K562 (cell line): ENCODE data around the gene TNP1. TPM values are rescaled to one million over a fixed set of nuclear protein-coding genes. Genes with fewer than 3 reads are reported as not detected.

Source experiments
- ARNT ChIP-seq, 2 experiments: fragments of 450-650 bp; IDR thresholded peaks; 2 replicates each; pipeline ENCODE4 v1.6.1; 2016; ENCODE audit warnings: mild to moderate bottlenecking in 1 of 2
- HDAC8 ChIP-seq: fragments of 450-650 bp; IDR thresholded peaks from 2 replicates; pipeline ENCODE4 v1.6.1; 2016; ENCODE audit warnings: mild to moderate bottlenecking, missing genetic modification characterization, moderate library complexity, missing compliant biosample characterization
- JUNB ChIP-seq: fragments of 450-650 bp; formaldehyde crosslinking; conservative IDR thresholded peaks from 2 replicates; pipeline ENCODE4 v1.4.0; 2020; ENCODE audit warnings: mild to moderate bottlenecking
- NR3C1 ChIP-seq: sonication (generic); formaldehyde crosslinking; IDR thresholded peaks from 2 replicates; pipeline ENCODE4 v1.8.1; 2022; ENCODE audit warnings: missing genetic modification reagents
- PHTF2 ChIP-seq: fragments of 250-450 bp; sonication (Bioruptor Pico); IDR thresholded peaks from 2 replicates; pipeline ENCODE4 v1.5.0; 2021; ENCODE audit warnings: mild to moderate bottlenecking
- SRF ChIP-seq, 2 experiments: fragments of 250-450, 450-650 bp in 1 of 2; sonication (Bioruptor Pico) in 1 of 2; sonication (generic) in 1 of 2; formaldehyde crosslinking; IDR thresholded peaks; 2 replicates each; pipeline versions ENCODE4 v1.5.0 to v1.5.1; 2020 to 2022; ENCODE audit warnings: mild to moderate bottlenecking in 1 of 2, missing genetic modification reagents in 1 of 2
- STAT5A ChIP-seq: IDR thresholded peaks from 2 replicates; pipeline ENCODE4 v1.6.1; 2012; ENCODE audit warnings: low read length, inconsistent platforms, borderline replicate concordance
- TAF9B ChIP-seq: fragments of 450-650 bp; IDR thresholded peaks from 2 replicates; pipeline ENCODE4 v1.6.1; 2018; ENCODE audit warnings: mild to moderate bottlenecking; ENCODE audit not compliant: partially characterized antibody
- ZNF143 ChIP-seq: sonication (generic); formaldehyde crosslinking; IDR thresholded peaks from 2 replicates; pipeline ENCODE4 v1.9.0; 2022; ENCODE audit warnings: mild to moderate bottlenecking, missing genetic modification reagents
- ZNF197 ChIP-seq: fragments of 200-800 bp; sonication (Bioruptor generic); IDR thresholded peaks from 2 replicates; pipeline ENCODE4 v1.6.1; 2016; ENCODE audit warnings: low read depth, missing genetic modification characterization, missing compliant biosample characterization
- ZNF232 ChIP-seq: sonication (generic); formaldehyde crosslinking; IDR thresholded peaks from 2 replicates; pipeline ENCODE4 v1.8.0; 2022; ENCODE audit warnings: mild to moderate bottlenecking, missing genetic modification reagents
- ZNF436 ChIP-seq: fragments of 250-450, 450-650 bp; sonication (Bioruptor Pico); formaldehyde crosslinking; IDR thresholded peaks from 2 replicates; pipeline ENCODE4 v1.7.0; 2020; ENCODE audit warnings: mild to moderate bottlenecking
- polyA plus RNA-seq, 8 experiments: library from polyadenylated mRNA; depleted of rRNA in 4 of 8; stranded (reverse) in 5 of 8; unstranded in 3 of 8; fragments of >200 nt; fragmentation: Nextera tagmentation in 2 of 8; fragmentation: Illumina TruSeq in 1 of 8; extraction: Ambion mirVana in 2 of 8; extraction: Trizol in 1 of 8; gene quantifications; 2 replicates each; pipeline versions ENCODE4 v1.2.1 to v1.2.3, GENCODE V29; 2011 to 2014; ENCODE audit warnings: inconsistent platforms in 1 of 8, missing spikeins in 1 of 8
- total RNA-seq, 7 experiments: library from RNA; depleted of rRNA in 6 of 7; stranded (reverse); fragments of >200 nt in 6 of 7; fragmentation: Illumina TruSeq in 2 of 7; extraction: Trizol in 2 of 7; gene quantifications; 2 replicates each; pipeline versions ENCODE4 v1.2.1 to v1.2.3, GENCODE V29; 2011 to 2021; ENCODE audit warnings: low replicate concordance in 1 of 7
- TF ChIP-seq, protein P1 (sequence below): sonication (generic); formaldehyde crosslinking; IDR thresholded peaks from 2 replicates; pipeline ENCODE4 v1.8.1; 2023; ENCODE audit warnings: mild to moderate bottlenecking, missing genetic modification reagents, moderate library complexity
- TF ChIP-seq, protein P2 (sequence below), 2 experiments: fragments of 150-350 bp in 1 of 2; IDR thresholded peaks; 2 replicates each; pipeline ENCODE4 v1.6.1; 2012 to 2016; ENCODE audit warnings: low read depth in 2 of 2, low read length in 2 of 2, mild to moderate bottlenecking in 1 of 2, moderate library complexity in 1 of 2
- TF ChIP-seq, protein P3 (sequence below), 2 experiments: IDR thresholded peaks in 1 of 2; conservative IDR thresholded peaks in 1 of 2; 2 replicates each; pipeline ENCODE4 v1.6.1; 2016; ENCODE audit warnings: low read depth in 2 of 2, mild to moderate bottlenecking in 1 of 2, missing compliant biosample characterization in 1 of 2, missing genetic modification characterization in 1 of 2, moderate library complexity in 1 of 2
- TF ChIP-seq, protein P4 (sequence below): sonication (generic); formaldehyde crosslinking; IDR thresholded peaks from 2 replicates; pipeline ENCODE4 v1.8.1; 2022; ENCODE audit warnings: missing genetic modification reagents
- TF ChIP-seq, protein P5 (sequence below), 2 experiments: fragments of 250-450 bp in 1 of 2; fragments of 450-650 bp in 1 of 2; sonication (Bioruptor Pico) in 1 of 2; IDR thresholded peaks; 2 replicates each; pipeline versions ENCODE4 v1.6.1 to v1.8.0; 2016 to 2021; ENCODE audit warnings: mild to moderate bottlenecking in 2 of 2, moderate library complexity in 2 of 2, missing compliant biosample characterization in 1 of 2, missing genetic modification characterization in 1 of 2

The TNP1 gene
- total and polyA plus RNA-seq, 9 of the 15 experiments (the other 6 are each of a cell fraction or from before 2014, with no cell fraction given) = not detected

DNA sequence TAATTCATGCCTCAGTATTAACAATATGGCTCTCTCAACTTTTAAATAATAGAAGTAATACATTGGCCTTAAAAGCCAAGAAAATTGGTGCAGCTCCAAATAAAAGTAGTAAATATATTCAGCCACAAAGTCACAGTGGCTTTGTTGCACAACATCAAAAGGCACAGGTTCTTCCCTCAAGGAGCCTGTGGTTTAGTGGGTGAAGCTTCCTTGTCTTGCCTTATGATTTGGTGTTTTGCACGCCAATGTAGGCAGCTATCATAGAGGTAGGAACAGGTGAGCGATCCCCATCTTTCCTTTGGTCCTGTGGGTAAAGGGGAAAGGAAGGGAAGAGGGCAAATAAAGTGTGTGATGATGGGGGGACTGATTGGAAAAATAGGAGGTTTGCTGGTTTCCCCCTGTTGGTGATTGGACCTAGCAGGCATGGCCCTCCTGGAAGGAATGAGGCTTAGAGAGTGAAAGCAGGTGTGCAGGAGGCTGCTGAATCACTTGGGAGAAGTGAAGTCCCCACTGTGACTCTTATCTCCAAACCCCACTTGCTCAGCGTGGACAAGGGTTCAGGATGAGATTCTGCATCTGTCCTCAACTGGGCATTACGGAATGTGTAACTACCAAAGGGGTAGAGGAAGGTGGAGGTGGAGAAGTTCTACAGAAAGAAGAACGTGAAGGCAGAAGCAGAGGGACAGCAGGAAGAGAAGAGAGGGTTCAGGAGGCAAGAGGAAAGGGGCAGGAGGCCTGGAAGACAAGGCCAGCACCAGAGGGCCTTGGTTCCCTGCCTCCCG is 20.1 kb upstream of the TNP1 start (continued):
- TF ChIP-seq, protein P1, sequence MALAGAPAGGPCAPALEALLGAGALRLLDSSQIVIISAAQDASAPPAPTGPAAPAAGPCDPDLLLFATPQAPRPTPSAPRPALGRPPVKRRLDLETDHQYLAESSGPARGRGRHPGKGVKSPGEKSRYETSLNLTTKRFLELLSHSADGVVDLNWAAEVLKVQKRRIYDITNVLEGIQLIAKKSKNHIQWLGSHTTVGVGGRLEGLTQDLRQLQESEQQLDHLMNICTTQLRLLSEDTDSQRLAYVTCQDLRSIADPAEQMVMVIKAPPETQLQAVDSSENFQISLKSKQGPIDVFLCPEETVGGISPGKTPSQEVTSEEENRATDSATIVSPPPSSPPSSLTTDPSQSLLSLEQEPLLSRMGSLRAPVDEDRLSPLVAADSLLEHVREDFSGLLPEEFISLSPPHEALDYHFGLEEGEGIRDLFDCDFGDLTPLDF (CRISPR knock-in tag) = no peak
- TF ChIP-seq, protein P2, sequence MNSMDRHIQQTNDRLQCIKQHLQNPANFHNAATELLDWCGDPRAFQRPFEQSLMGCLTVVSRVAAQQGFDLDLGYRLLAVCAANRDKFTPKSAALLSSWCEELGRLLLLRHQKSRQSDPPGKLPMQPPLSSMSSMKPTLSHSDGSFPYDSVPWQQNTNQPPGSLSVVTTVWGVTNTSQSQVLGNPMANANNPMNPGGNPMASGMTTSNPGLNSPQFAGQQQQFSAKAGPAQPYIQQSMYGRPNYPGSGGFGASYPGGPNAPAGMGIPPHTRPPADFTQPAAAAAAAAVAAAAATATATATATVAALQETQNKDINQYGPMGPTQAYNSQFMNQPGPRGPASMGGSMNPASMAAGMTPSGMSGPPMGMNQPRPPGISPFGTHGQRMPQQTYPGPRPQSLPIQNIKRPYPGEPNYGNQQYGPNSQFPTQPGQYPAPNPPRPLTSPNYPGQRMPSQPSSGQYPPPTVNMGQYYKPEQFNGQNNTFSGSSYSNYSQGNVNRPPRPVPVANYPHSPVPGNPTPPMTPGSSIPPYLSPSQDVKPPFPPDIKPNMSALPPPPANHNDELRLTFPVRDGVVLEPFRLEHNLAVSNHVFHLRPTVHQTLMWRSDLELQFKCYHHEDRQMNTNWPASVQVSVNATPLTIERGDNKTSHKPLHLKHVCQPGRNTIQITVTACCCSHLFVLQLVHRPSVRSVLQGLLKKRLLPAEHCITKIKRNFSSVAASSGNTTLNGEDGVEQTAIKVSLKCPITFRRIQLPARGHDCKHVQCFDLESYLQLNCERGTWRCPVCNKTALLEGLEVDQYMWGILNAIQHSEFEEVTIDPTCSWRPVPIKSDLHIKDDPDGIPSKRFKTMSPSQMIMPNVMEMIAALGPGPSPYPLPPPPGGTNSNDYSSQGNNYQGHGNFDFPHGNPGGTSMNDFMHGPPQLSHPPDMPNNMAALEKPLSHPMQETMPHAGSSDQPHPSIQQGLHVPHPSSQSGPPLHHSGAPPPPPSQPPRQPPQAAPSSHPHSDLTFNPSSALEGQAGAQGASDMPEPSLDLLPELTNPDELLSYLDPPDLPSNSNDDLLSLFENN (IDR thresholded peaks at IDR 0.05; ENCODE audit: low read depth in 2 of 2, low read length in 2 of 2) = no peak
- TF ChIP-seq NR3C1 (CRISPR knock-in tag) (no peak), ZNF197 (CRISPR knock-in tag) (no peak), TAF9B (no peak), STAT5A (no peak), HDAC8 (tag) (no peak), ZNF232 (CRISPR knock-in tag) (no peak), SRF (CRISPR knock-in tag; IDR thresholded peaks at IDR 0.05) (no peak), ZNF436 (no peak), ZNF143 (CRISPR knock-in tag) (no peak), PHTF2 (no peak), JUNB (CRISPR knock-in tag) (no peak), ARNT (IDR thresholded peaks at IDR 0.05) (no peak)
- TF ChIP-seq, protein P3, sequence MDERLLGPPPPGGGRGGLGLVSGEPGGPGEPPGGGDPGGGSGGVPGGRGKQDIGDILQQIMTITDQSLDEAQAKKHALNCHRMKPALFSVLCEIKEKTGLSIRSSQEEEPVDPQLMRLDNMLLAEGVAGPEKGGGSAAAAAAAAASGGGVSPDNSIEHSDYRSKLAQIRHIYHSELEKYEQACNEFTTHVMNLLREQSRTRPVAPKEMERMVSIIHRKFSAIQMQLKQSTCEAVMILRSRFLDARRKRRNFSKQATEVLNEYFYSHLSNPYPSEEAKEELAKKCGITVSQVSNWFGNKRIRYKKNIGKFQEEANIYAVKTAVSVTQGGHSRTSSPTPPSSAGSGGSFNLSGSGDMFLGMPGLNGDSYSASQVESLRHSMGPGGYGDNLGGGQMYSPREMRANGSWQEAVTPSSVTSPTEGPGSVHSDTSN (CRISPR knock-in tag; IDR thresholded peaks at IDR 0.05; ENCODE audit: low read depth) = no peak
- TF ChIP-seq, protein P3 (tag; conservative IDR thresholded peaks at IDR 0.05; ENCODE audit: low read depth) = no peak
- TF ChIP-seq, protein P4, sequence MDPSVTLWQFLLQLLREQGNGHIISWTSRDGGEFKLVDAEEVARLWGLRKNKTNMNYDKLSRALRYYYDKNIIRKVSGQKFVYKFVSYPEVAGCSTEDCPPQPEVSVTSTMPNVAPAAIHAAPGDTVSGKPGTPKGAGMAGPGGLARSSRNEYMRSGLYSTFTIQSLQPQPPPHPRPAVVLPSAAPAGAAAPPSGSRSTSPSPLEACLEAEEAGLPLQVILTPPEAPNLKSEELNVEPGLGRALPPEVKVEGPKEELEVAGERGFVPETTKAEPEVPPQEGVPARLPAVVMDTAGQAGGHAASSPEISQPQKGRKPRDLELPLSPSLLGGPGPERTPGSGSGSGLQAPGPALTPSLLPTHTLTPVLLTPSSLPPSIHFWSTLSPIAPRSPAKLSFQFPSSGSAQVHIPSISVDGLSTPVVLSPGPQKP (CRISPR knock-in tag) = no peak
- TF ChIP-seq, protein P5, sequence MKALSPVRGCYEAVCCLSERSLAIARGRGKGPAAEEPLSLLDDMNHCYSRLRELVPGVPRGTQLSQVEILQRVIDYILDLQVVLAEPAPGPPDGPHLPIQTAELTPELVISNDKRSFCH (CRISPR knock-in tag; IDR thresholded peaks at IDR 0.05) = no peak
- TF ChIP-seq, protein P5 (tag; IDR thresholded peaks at IDR 0.05) = no peak
